ENCODE data around the gene LIN37. TPM values are rescaled to one million over a fixed set of nuclear protein-coding genes. Genes with fewer than 3 reads are reported as not detected.

The LIN37 gene
- total and polyA plus RNA-seq, 2 donors (not counting 3 experiments of a cell fraction or from before 2014, with no cell fraction given): 11.3 to 21.4 TPM

DNA sequence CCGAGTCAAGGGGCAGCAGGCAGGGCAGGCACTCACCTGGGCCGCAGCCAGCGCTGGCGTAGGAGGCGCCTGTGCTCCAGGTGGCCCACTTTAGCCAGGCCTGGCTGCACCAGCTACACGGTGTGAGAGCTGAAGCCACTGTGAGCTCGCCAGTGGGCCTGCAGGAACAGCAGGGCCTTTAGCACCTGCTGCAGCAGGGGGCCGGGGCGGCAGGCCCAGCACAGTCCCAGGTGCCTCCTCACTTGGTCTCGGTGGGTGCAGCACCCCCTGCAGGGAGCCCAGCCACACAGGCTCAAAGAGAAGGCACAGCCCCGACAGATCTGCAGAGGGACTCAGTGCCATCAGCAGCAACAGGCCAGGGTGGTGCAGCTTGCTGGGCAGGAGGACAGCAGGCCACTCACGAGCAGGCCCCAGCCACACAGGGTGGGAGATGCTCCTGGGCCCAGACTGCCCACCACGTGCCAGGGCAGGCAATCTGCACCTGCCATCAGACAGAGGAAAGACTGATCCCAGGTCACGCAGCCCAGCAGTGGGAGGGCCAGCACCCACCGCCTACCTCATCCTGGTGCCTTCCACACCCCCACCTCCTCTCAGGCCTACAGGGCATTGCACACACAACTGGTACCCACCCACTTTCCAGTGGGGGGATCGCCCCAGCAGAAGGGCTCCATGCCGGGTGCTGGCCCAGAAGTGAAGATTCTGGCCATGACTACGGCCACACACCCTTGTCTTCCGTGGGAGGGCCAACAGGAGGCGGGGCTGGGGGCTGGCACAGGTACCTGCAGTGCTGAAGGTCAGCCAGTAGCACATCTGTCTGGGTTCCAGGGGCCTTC is 42.8 kb downstream of the LIN37 start:
- no peaks in the 10 kb centered on the region for H3K9me3 ChIP-seq (replicated peaks; ENCODE audit: control insufficient read depth, insufficient read depth, low read length)
- no peak for TF ChIP-seq EZH2 (IDR thresholded peaks at IDR 0.05; ENCODE audit: borderline replicate concordance, low read depth, low read length, severe bottlenecking)
- TF ChIP-seq JUN (IDR thresholded peaks at IDR 0.05; ENCODE audit: borderline replicate concordance, insufficient read depth, insufficient read length, low read depth): no peak
- TF ChIP-seq GATA2 (IDR thresholded peaks at IDR 0.05; ENCODE audit: insufficient read depth, insufficient read length, low read depth, low read length): no peak
- TF ChIP-seq POLR2AphosphoS5 (IDR thresholded peaks at IDR 0.05; ENCODE audit: insufficient read depth, low read depth, low read length): no peak
- TF ChIP-seq, protein P1, sequence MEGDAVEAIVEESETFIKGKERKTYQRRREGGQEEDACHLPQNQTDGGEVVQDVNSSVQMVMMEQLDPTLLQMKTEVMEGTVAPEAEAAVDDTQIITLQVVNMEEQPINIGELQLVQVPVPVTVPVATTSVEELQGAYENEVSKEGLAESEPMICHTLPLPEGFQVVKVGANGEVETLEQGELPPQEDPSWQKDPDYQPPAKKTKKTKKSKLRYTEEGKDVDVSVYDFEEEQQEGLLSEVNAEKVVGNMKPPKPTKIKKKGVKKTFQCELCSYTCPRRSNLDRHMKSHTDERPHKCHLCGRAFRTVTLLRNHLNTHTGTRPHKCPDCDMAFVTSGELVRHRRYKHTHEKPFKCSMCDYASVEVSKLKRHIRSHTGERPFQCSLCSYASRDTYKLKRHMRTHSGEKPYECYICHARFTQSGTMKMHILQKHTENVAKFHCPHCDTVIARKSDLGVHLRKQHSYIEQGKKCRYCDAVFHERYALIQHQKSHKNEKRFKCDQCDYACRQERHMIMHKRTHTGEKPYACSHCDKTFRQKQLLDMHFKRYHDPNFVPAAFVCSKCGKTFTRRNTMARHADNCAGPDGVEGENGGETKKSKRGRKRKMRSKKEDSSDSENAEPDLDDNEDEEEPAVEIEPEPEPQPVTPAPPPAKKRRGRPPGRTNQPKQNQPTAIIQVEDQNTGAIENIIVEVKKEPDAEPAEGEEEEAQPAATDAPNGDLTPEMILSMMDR (IDR thresholded peaks at IDR 0.05; ENCODE audit: extremely low read depth in 1 of 2, insufficient read depth in 1 of 2, low read depth in 1 of 2, low read length in 2 of 2): no peak
- TF ChIP-seq POLR2A (IDR thresholded peaks at IDR 0.05; ENCODE audit: low read depth, low read length): no peak
- no peak for TF ChIP-seq MYC (IDR thresholded peaks at IDR 0.05; ENCODE audit: low read depth, low read length)
- no peak for TF ChIP-seq MAX (IDR thresholded peaks at IDR 0.05; ENCODE audit: insufficient read depth, insufficient read length)
- TF ChIP-seq FOS (IDR thresholded peaks at IDR 0.05; ENCODE audit: borderline replicate concordance, insufficient read depth, low read length): no peak
- H3K27me3 ChIP-seq (ENCODE audit: control insufficient read depth in 2 of 2, insufficient read depth in 2 of 2, low read length in 2 of 2): peaks cover 4 to 9% of the 10 kb centered on the region in 2 experiments
- H3K79me2 ChIP-seq (ENCODE audit: control insufficient read depth, insufficient read depth, low read length): no peaks in the 10 kb centered on the region
- H3K9ac ChIP-seq (replicated peaks; ENCODE audit: extremely low read depth, insufficient read depth, low read length): no peak overlapping the region
- no peaks in the 10 kb centered on the region for H3K36me3 ChIP-seq (ENCODE audit: control insufficient read depth in 2 of 2, extremely low read depth in 1 of 2, insufficient read depth in 2 of 2, low read length in 2 of 2)
- dilution Hi-C loops (cut with MboI; ENCODE audit: extremely low pct_ligation_motif_present, low sequenced_read_pairs): no loop called here
- H2AFZ ChIP-seq (ENCODE audit: low read depth, low read length): no peak overlapping the region
- H3K4me3 ChIP-seq (replicated peaks in 1 of 3; ENCODE audit: insufficient read depth in 1 of 3, low read depth in 1 of 3, low read length in 3 of 3): no peak overlapping the region
- POLR2A ChIA-PET: no interaction called here
- FAIRE-seq (no peak), DNase-seq (ENCODE audit: low read depth, low spot score) (no peak)
- BruUV-seq (replicated peaks): no TSS peak
- no peaks in the 10 kb centered on the region for H3K9me1 ChIP-seq (replicated peaks; ENCODE audit: control insufficient read depth, extremely low read depth, insufficient read depth, low read length)
- no peak overlapping the region for H3K27ac ChIP-seq (ENCODE audit: insufficient read depth, low read depth, low read length)
- H3K4me1 ChIP-seq (ENCODE audit: control insufficient read depth, extremely low read depth, insufficient read depth, low read length): no peaks in the 10 kb centered on the region
- H4K20me1 ChIP-seq (replicated peaks; ENCODE audit: control insufficient read depth, extremely low read depth, insufficient read depth, low read length): no peaks in the 10 kb centered on the region
- CTCF ChIA-PET: interaction anchor here (0.5 kb wide), 1 partner anchor 47 kb away, joined by 3 read pairs; no protein-coding TSS in a partner anchor
- H3K4me2 ChIP-seq (ENCODE audit: insufficient read depth, low read length): no peak overlapping the region
- intact Hi-C loops (cut with micrococcal nuclease): no loop called here

Measured in endothelial cell of umbilical vein (primary cell).